Motor neuron (in vitro differentiated cells): ENCODE results near the gene GABBR2. TPM values are rescaled to one million over a fixed set of nuclear protein-coding genes. Genes with fewer than 3 reads are reported as not detected.
A peak's percentile ranks its signal among the peaks of the same experiment; 100 is the strongest.

Experiments used
- ATAC-seq, 8 experiments: fragments of 200-7000 bp; cut with Tn5 transposase; replicated peaks in 6 of 8; 2 replicates each; pipeline ENCODE4 v1.8.0; 2021; ENCODE audit warnings: mild to moderate bottlenecking in 8 of 8, moderate library complexity in 8 of 8
- H3K27ac ChIP-seq, 2 donors: fragments of 250-450 bp; sonication (Bioruptor Pico); 2 replicates each; pipeline ENCODE4 v1.9.0; 2021; ENCODE audit warnings: antibody characterized with exemption in 2 of 2, mild to moderate bottlenecking in 2 of 2, moderate library complexity in 1 of 2
- H3K4me1 ChIP-seq, 2 donors: fragments of 250-450 bp; sonication (Bioruptor Pico); replicated peaks in 1 of 2; 2 replicates each; pipeline ENCODE4 v1.6.1; 2021; ENCODE audit warnings: antibody characterized with exemption in 2 of 2, mild to moderate bottlenecking in 2 of 2, moderate library complexity in 1 of 2
- H3K4me3 ChIP-seq, 5 donors: fragments of 250-450 bp; sonication (Bioruptor Pico); 2 replicates each; pipeline ENCODE4 v1.9.0; 2021; ENCODE audit warnings: antibody characterized with exemption in 5 of 5, mild to moderate bottlenecking in 5 of 5, moderate library complexity in 4 of 5
- WGBS, 10 experiments: fragments of 450-650 bp; shearing (Covaris generic); methylation state at CpG; one replicate each; pipeline ENCODE4 v1.0.0; 2022; 5-methylcytosine and 5-hydroxymethylcytosine counted together
- in situ Hi-C, 9 experiments: fragments of 400-800 bp; cut with MboI; loops; one replicate each; pipeline ENCODE4 v1.15.0; 2021; ENCODE audit warnings: low sequenced_read_pairs in 9 of 9, low pct_unique_long_range_greater_than_20kb in 2 of 9; ENCODE audit not compliant: unreplicated experiment in 9 of 9
- total RNA-seq, 8 experiments: library from RNA; unstranded; fragments of 300-600 nt; gene quantifications; 2 replicates each; pipeline versions ENCODE4 v1.2.3 to v1.2.4, GENCODE V29; 2022

Gene GABBR2
- total RNA-seq, 8 experiments from 2014 or later: 0.07 to 26.0 (median 3.9) TPM

GRCh38 chr9:98334796-98335195 is 373.9 kb downstream of the GABBR2 start:
- ATAC-seq: no peak
- in situ Hi-C loops: no loop called here
- 76 to 100% (median 92%) methylated on average over 2 to 3 of the region's 3 CpGs; no CpG with 5 or more reads in 4 of the 10 experiments for WGBS, 10 experiments
- no peak overlapping the region for H3K4me3 ChIP-seq
- no peaks in the 10 kb centered on the region for H3K4me1 ChIP-seq
- no peak overlapping the region for H3K27ac ChIP-seq

GRCh38 chr9:98333703-98334582 is 374.8 kb downstream of the GABBR2 start:
- in situ Hi-C loops: no loop called here

GRCh38 chr9:98332405-98332831 is 376.3 kb downstream of the GABBR2 start:
- in situ Hi-C loops: no loop called here
- Histone ChIP-seq H3K4me3 (no peak overlapping the region), H3K4me1 (no peaks in the 10 kb centered on the region), H3K27ac (no peak overlapping the region)
- ATAC-seq: no peak
- WGBS, 10 experiments: 0 to 94% (median 73%) methylated on average over 1 to 7 of the region's 8 CpGs; no CpG with 5 or more reads in 2 of the 10 experiments

More at GRCh38 chr9:98333703-98334582, 374.8 kb downstream of the GABBR2 start:
- peak in 2 of 8 experiments; percentile 66 to 69 for ATAC-seq
- no peak overlapping the region for H3K27ac ChIP-seq
- H3K4me1 ChIP-seq: no peaks in the 10 kb centered on the region
- no peak overlapping the region for H3K4me3 ChIP-seq
- WGBS, 10 experiments: 29 to 100% (median 77%) methylated on average over 1 to 4 of the region's 5 CpGs

- in situ Hi-C loops: no loop called here
- 7 to 100% (median 51%) methylated on average over 1 to 4 of the region's 6 CpGs; no CpG with 5 or more reads in 6 of the 10 experiments for WGBS, 10 experiments
Observed at GRCh38 chr9:98331536-98332259, 377.0 kb downstream of the GABBR2 start.

GRCh38 chr9:98330831-98331230 is 377.9 kb downstream of the GABBR2 start:
- Histone ChIP-seq H3K4me1 (peaks cover 0 to 4% of the 10 kb centered on the region in 2 donors), H3K27ac (no peak overlapping the region), H3K4me3 (no peak overlapping the region)
- 7 to 92% (median 84%) methylated on average over 1 to 6 of the region's 6 CpGs; no CpG with 5 or more reads in 1 of the 10 experiments for WGBS, 10 experiments
- in situ Hi-C loops: no loop called here
- ATAC-seq: peak in 1 of 8 experiments; percentile 59

More at GRCh38 chr9:98331536-98332259, 377.0 kb downstream of the GABBR2 start:
- peaks cover 0 to 4% of the 10 kb centered on the region in 2 donors for H3K4me1 ChIP-seq
- H3K27ac ChIP-seq: no peak overlapping the region
- no peak overlapping the region for H3K4me3 ChIP-seq
- ATAC-seq: peak in 2 of 8 experiments; percentile 57 to 79

- Histone ChIP-seq H3K4me3 (no peak overlapping the region), H3K4me1 (peaks cover 0 to 4% of the 10 kb centered on the region in 2 donors), H3K27ac (no peak overlapping the region)
- ATAC-seq: no peak
- in situ Hi-C loops: no loop called here
- 12 to 88% (median 41%) methylated on average over 1 to 4 of the region's 4 CpGs; no CpG with 5 or more reads in 1 of the 10 experiments for WGBS, 10 experiments
Observed at GRCh38 chr9:98329904-98330303, 378.8 kb downstream of the GABBR2 start.

- ATAC-seq: no peak
- in situ Hi-C loops: no loop called here
- no peak overlapping the region for H3K4me3 ChIP-seq
- peaks cover 0 to 4% of the 10 kb centered on the region in 2 donors for H3K4me1 ChIP-seq
- H3K27ac ChIP-seq: no peak overlapping the region
- 37 to 80% (median 59%) methylated on average over 2 to 5 of the region's 6 CpGs; no CpG with 5 or more reads in 3 of the 10 experiments for WGBS, 10 experiments
Observed at GRCh38 chr9:98329281-98329680, 379.5 kb downstream of the GABBR2 start.

- no peak overlapping the region for H3K4me3 ChIP-seq
- no peak for ATAC-seq
- WGBS, 10 experiments: 0 to 76% (median 63%) methylated on average over 1 to 4 of the region's 4 CpGs; no CpG with 5 or more reads in 4 of the 10 experiments
- in situ Hi-C loops: no loop called here
- H3K27ac ChIP-seq: no peak overlapping the region
- H3K4me1 ChIP-seq: peaks cover 0 to 4% of the 10 kb centered on the region in 2 donors
Observed at GRCh38 chr9:98328770-98329169, 380.0 kb downstream of the GABBR2 start.

GRCh38 chr9:98328141-98328540 is 380.6 kb downstream of the GABBR2 start:
- 61 to 100% (median 83%) methylated on average over 1 to 7 of the region's 7 CpGs for WGBS, 10 experiments
- H3K4me3 ChIP-seq: no peak overlapping the region
- no peak for ATAC-seq
- no peak overlapping the region for H3K27ac ChIP-seq
- H3K4me1 ChIP-seq: peaks cover 0 to 4% of the 10 kb centered on the region in 2 donors
- in situ Hi-C loops: no loop called here

- H3K4me3 ChIP-seq: no peak overlapping the region
- in situ Hi-C loops: no loop called here
- 29 to 100% (median 79%) methylated on average over 1 to 4 of the region's 4 CpGs; no CpG with 5 or more reads in 2 of the 10 experiments for WGBS, 10 experiments
- ATAC-seq: no peak
- H3K27ac ChIP-seq: no peak overlapping the region
- peaks cover 0 to 4% of the 10 kb centered on the region in 2 donors for H3K4me1 ChIP-seq
Observed at GRCh38 chr9:98327249-98327561, 381.5 kb downstream of the GABBR2 start.

- in situ Hi-C loops: no loop called here
Observed at GRCh38 chr9:98326459-98327248, 382.1 kb downstream of the GABBR2 start.

GRCh38 chr9:98324801-98325200 is 383.9 kb downstream of the GABBR2 start:
- Histone ChIP-seq H3K27ac (no peak overlapping the region), H3K4me3 (no peak overlapping the region), H3K4me1 (peaks cover 0 to 4% of the 10 kb centered on the region in 2 donors)
- 56 to 84% (median 70%) methylated on average over 3 to 6 of the region's 6 CpGs; no CpG with 5 or more reads in 2 of the 10 experiments for WGBS, 10 experiments
- in situ Hi-C loops: loop anchor here in 8 of 9 experiments (25.0 kb wide), 5 partner anchors 212 to 462 kb away; partner anchors contain the start of genes ANKS6 (in 5 of the 8) and GABBR2 (in 3 of the 8)
- ATAC-seq: no peak

More at GRCh38 chr9:98326459-98327248, 382.1 kb downstream of the GABBR2 start:
- no peak overlapping the region for H3K4me3 ChIP-seq
- H3K27ac ChIP-seq: no peak overlapping the region
- peak in 2 of 8 experiments; percentile 18 to 32 for ATAC-seq
- WGBS, 10 experiments: 33 to 86% (median 80%) methylated on average over 1 to 3 of the region's 3 CpGs; no CpG with 5 or more reads in 3 of the 10 experiments
- peaks cover 0 to 4% of the 10 kb centered on the region in 2 donors for H3K4me1 ChIP-seq
